GM12878 (cell line): ENCODE measurements around the gene SCG2. TPM values are rescaled to one million over a fixed set of nuclear protein-coding genes. Genes with fewer than 3 reads are reported as not detected.

ENCODE experiments used
- ATAC-seq: fragments of 200-7000 bp; cut with Tn5 transposase; 3 replicates; pipeline ENCODE4 v1.9.1; 2020; ENCODE audit warnings: mild to moderate bottlenecking, moderate library complexity
- BruUV-seq: library from RNA; stranded (reverse); fragments of 400-500 nt; replicated peaks from 2 replicates; lab custom pipeline; 2021; lab: Mats Ljungman, UMichigan
- CTCF ChIA-PET: fragments of 300-600 bp; sonication (Branson Sonifier 250); formaldehyde crosslinking; extraction: SDS; loops from one replicate; lab custom pipeline; 2021; ENCODE audit warnings: inconsistent platforms; lab: Yijun Ruan, JAX
- POLR2A ChIA-PET: fragments of 350-600 bp; formaldehyde crosslinking; extraction: SDS; loops from one replicate; lab custom pipeline; 2021; ENCODE audit warnings: inconsistent platforms; lab: Charles Lee
- RAD21 ChIA-PET: fragments of 300-600 bp; sonication (Branson Sonifier 250); formaldehyde crosslinking; loops from one replicate; lab custom pipeline; 2023; ENCODE audit warnings: antibody characterized with exemption; ENCODE audit not compliant: unreplicated experiment; lab: Charles Lee
- SMC1A ChIA-PET: fragments of 300-600 bp; sonication (Branson Sonifier 250); formaldehyde crosslinking; loops from one replicate; lab custom pipeline; 2023; ENCODE audit not compliant: unreplicated experiment, uncharacterized antibody; lab: Charles Lee
- DNase-seq: peaks from one replicate; pipeline ENCODE4 v3.0.0-alpha.2; 2011; ENCODE audit warnings: low read depth, low spot score
- FAIRE-seq: peaks from 3 replicates; lab custom pipeline; 2011; peaks lifted over from hg19 to GRCh38; lab: Jason Lieb, UNC
- H2AFZ ChIP-seq: 2 replicates; pipeline ENCODE4 v1.6.0; 2011; ENCODE audit warnings: low read depth, low read length, control low read depth; ENCODE audit not compliant: control insufficient read depth
- H3K27ac ChIP-seq: 2 replicates; pipeline ENCODE4 v1.5.1; 2011; ENCODE audit warnings: control low read depth; ENCODE audit not compliant: control insufficient read depth, insufficient read depth
- H3K27me3 ChIP-seq, 2 experiments: replicated peaks in 1 of 2; 2 replicates each; pipeline versions ENCODE4 v1.6.0 to v1.6.1; 2011; ENCODE audit warnings: low read length in 1 of 2; ENCODE audit not compliant: control insufficient read depth in 2 of 2, insufficient read depth in 2 of 2
- H3K36me3 ChIP-seq, 2 experiments: 2 replicates each; pipeline ENCODE4 v1.5.1; 2011; ENCODE audit warnings: low read length in 1 of 2; ENCODE audit not compliant: control insufficient read depth in 2 of 2, insufficient read depth in 2 of 2
- H3K4me1 ChIP-seq: 2 replicates; pipeline ENCODE4 v1.6.1; 2011; ENCODE audit warnings: mild to moderate bottlenecking, low read length, moderate library complexity, mixed read lengths; ENCODE audit not compliant: control insufficient read depth, insufficient read depth
- H3K4me2 ChIP-seq: 2 replicates; pipeline ENCODE4 v1.6.0; 2011; ENCODE audit warnings: control low read depth; ENCODE audit not compliant: control insufficient read depth, insufficient read depth
- H3K4me3 ChIP-seq: fragments of 200-600 bp; sonication (generic); 2 replicates; pipeline ENCODE4 v1.5.1; 2016
- H3K79me2 ChIP-seq: 2 replicates; pipeline ENCODE4 v1.6.0; 2011; ENCODE audit warnings: low read length; ENCODE audit not compliant: control insufficient read depth, insufficient read depth
- H3K9ac ChIP-seq: 2 replicates; pipeline ENCODE4 v1.8.0; 2011; ENCODE audit warnings: low read length, control low read depth, mixed read lengths; ENCODE audit not compliant: control insufficient read depth, insufficient read depth
- H3K9me3 ChIP-seq: replicated peaks from 3 replicates; pipeline ENCODE4 v1.5.1; 2011; ENCODE audit warnings: mild to moderate bottlenecking, low read length; ENCODE audit not compliant: control insufficient read depth, insufficient read depth
- H4K20me1 ChIP-seq: 2 replicates; pipeline ENCODE4 v1.6.0; 2011; ENCODE audit not compliant: control insufficient read depth, insufficient read depth
- ATF3 ChIP-seq: IDR thresholded peaks from 2 replicates; pipeline ENCODE4 v1.6.1; 2011; ENCODE audit warnings: low read depth, mild to moderate bottlenecking, low read length, moderate library complexity, borderline replicate concordance; ENCODE audit errors: extremely low read depth
- BMI1 ChIP-seq: fragments of 450-650 bp; IDR thresholded peaks from 2 replicates; pipeline ENCODE4 v1.6.1; 2016; ENCODE audit warnings: mild to moderate bottlenecking, moderate library complexity, borderline replicate concordance
- JUNB ChIP-seq: IDR thresholded peaks from 2 replicates; pipeline ENCODE4 v1.6.1; 2016; ENCODE audit warnings: antibody characterized with exemption, mild to moderate bottlenecking
- MXI1 ChIP-seq: fragments of 150-350 bp; IDR thresholded peaks from 2 replicates; pipeline ENCODE4 v1.6.1; 2011; ENCODE audit warnings: low read depth, mild to moderate bottlenecking, inconsistent platforms, low read length, improper control_type of control experiment
- NR2F1 ChIP-seq: fragments of 450-650 bp; conservative IDR thresholded peaks from 2 replicates; pipeline ENCODE4 v1.6.1; 2017; ENCODE audit warnings: mild to moderate bottlenecking
- RAD51 ChIP-seq: fragments of 450-650 bp; IDR thresholded peaks from 2 replicates; pipeline ENCODE4 v1.6.1; 2016; ENCODE audit warnings: moderate library complexity, mild to moderate bottlenecking, inconsistent platforms
- RELA ChIP-seq: fragments of 450-650 bp; IDR thresholded peaks from 2 replicates; pipeline ENCODE4 v1.8.0; 2014; ENCODE audit warnings: borderline replicate concordance; ENCODE audit not compliant: partially characterized antibody
- REST ChIP-seq: IDR thresholded peaks from 2 replicates; pipeline ENCODE4 v1.6.1; 2012; ENCODE audit warnings: mild to moderate bottlenecking, low read depth, low read length
- SIX5 ChIP-seq: IDR thresholded peaks from 2 replicates; pipeline ENCODE4 v1.6.1; 2011; ENCODE audit warnings: mild to moderate bottlenecking, low read depth, low read length, moderate library complexity; ENCODE audit not compliant: severe bottlenecking
- ZBTB40 ChIP-seq: fragments of 450-650 bp; IDR thresholded peaks from 2 replicates; pipeline ENCODE4 v1.6.1; 2016; ENCODE audit warnings: mild to moderate bottlenecking, moderate library complexity, borderline replicate concordance
- ZNF622 ChIP-seq: fragments of 450-650 bp; IDR thresholded peaks from 2 replicates; pipeline ENCODE4 v1.6.1; 2017; ENCODE audit warnings: mild to moderate bottlenecking, inconsistent platforms
- WGBS: methylation state at CpG from one replicate; pipeline ENCODE4 v1.1.6; 2016; ENCODE audit warnings: low lambda C conversion rate; ENCODE audit not compliant: insufficient replicate concordance, insufficient coverage; ENCODE audit errors: missing lambda C conversion rate; 5-methylcytosine and 5-hydroxymethylcytosine counted together
- in situ Hi-C: fragments of 300-500 bp; cut with MboI; formaldehyde crosslinking; loops from 9 replicates; pipeline ENCODE4 v1.14.3; 2018; ENCODE audit warnings: mixed read lengths
- intact Hi-C: fragments of 100-400 bp; cut with micrococcal nuclease; formaldehyde crosslinking; loops from one replicate; pipeline ENCODE4 v1.14.2; 2022; ENCODE audit not compliant: unreplicated experiment
- polyA plus RNA-seq, 11 experiments: library from polyadenylated mRNA; depleted of rRNA in 4 of 11; unstranded in 6 of 11; stranded (reverse) in 5 of 11; fragments of >200 nt; fragmentation: Nextera tagmentation in 4 of 11; fragmentation: Illumina TruSeq in 1 of 11; extraction: Ambion mirVana in 4 of 11; extraction: Trizol in 1 of 11; gene quantifications; 1 replicate in 1 of 11; 2 replicates in 10 of 11; pipeline versions ENCODE4 v1.2.1 to v1.2.3, GENCODE V29; 2011 to 2016; ENCODE audit warnings: inconsistent platforms in 2 of 11, missing spikeins in 2 of 11, low read depth in 1 of 11
- total RNA-seq, 4 experiments: library from RNA; depleted of rRNA in 3 of 4; stranded (reverse); fragments of >200 nt in 3 of 4; fragmentation: Illumina TruSeq in 1 of 4; extraction: Trizol in 1 of 4; gene quantifications; 2 replicates each; pipeline versions ENCODE4 v1.2.1 to v1.2.3, GENCODE V29; 2013 to 2021

SCG2 gene
- total and polyA plus RNA-seq, 10 of the 15 experiments (the other 5 are each of a cell fraction or from before 2014, with no cell fraction given): 0.05 TPM; not detected in 9

GRCh38 chr2:223566396-223566795, 35.8 kb downstream of the SCG2 start:
- Histone ChIP-seq H3K27me3 (no peaks in the 10 kb centered on the region), H3K4me1 (no peaks in the 10 kb centered on the region), H4K20me1 (no peaks in the 10 kb centered on the region), H3K4me2 (no peak overlapping the region), H3K27ac (no peak overlapping the region), H3K9ac (no peak overlapping the region), H2AFZ (no peak overlapping the region), H3K36me3 (no peaks in the 10 kb centered on the region), H3K9me3 (no peaks in the 10 kb centered on the region), H3K4me3 (no peak overlapping the region), H3K79me2 (no peaks in the 10 kb centered on the region)
- CTCF ChIA-PET: no interaction called here
- in situ Hi-C loops: no loop called here
- RAD21 ChIA-PET: no interaction called here
- intact Hi-C loops: loop anchor here (5.0 kb wide), 1 partner anchor 94 kb away; no protein-coding TSS in a partner anchor
- BruUV-seq: no TSS peak
- SMC1A ChIA-PET: no interaction called here
- DNase-seq: no peak
- POLR2A ChIA-PET: no interaction called here
- ATAC-seq: no peak
- 0% methylated on average over 1 of the region's 1 CpG for WGBS
- FAIRE-seq: no peak
- TF ChIP-seq RELA (no peak), JUNB (no peak)

GRCh38 chr2:223563462-223563861, 38.7 kb downstream of the SCG2 start:
- ATAC-seq: no peak
- Histone ChIP-seq H3K36me3 (no peaks in the 10 kb centered on the region), H3K79me2 (no peaks in the 10 kb centered on the region), H3K4me3 (no peak overlapping the region), H3K4me1 (no peaks in the 10 kb centered on the region), H3K27ac (no peak overlapping the region), H3K27me3 (no peaks in the 10 kb centered on the region), H3K9me3 (no peaks in the 10 kb centered on the region), H3K4me2 (no peak overlapping the region), H3K9ac (no peak overlapping the region), H2AFZ (no peak overlapping the region), H4K20me1 (no peaks in the 10 kb centered on the region)
- FAIRE-seq: no peak
- intact Hi-C loops (no loop called here), in situ Hi-C loops (no loop called here)
- no peak for DNase-seq
- POLR2A ChIA-PET: no interaction called here
- RAD21 ChIA-PET: no interaction called here
- CTCF ChIA-PET: no interaction called here
- SMC1A ChIA-PET: no interaction called here
- BruUV-seq: no TSS peak
- TF ChIP-seq ZBTB40: no peak
- no peak for TF ChIP-seq SIX5
- no peak for TF ChIP-seq NR2F1
- no peak for TF ChIP-seq ATF3
- no peak for TF ChIP-seq MXI1
- TF ChIP-seq REST: no peak
- no peak for TF ChIP-seq ZNF622
- TF ChIP-seq RAD51: no peak
- no peak for TF ChIP-seq BMI1
